Measurements from ENCODE around the gene PLXND1.
A peak's percentile ranks its signal among the peaks of the same experiment; 100 is the strongest.
"Not testable (repeated sequence)": the region's sequence is repeated elsewhere in the genome, so short reads cannot be mapped to it uniquely, and the experiment has no call there.

PLXND1 gene

GRCh38 chr3:129613367-129613740 lies 6.9 kb upstream of the PLXND1 start:
- no peak for DNase-seq

- no peak for DNase-seq
These were observed 6.3 kb upstream of the PLXND1 start for GRCh38 chr3:129612534-129613366.

- DNase-seq: no peak
These were observed 5.5 kb upstream of the PLXND1 start for GRCh38 chr3:129611812-129612533.

GRCh38 chr3:129611446-129611800 lies 4.9 kb upstream of the PLXND1 start:
- DNase-seq: no peak

GRCh38 chr3:129610794-129611445 lies 4.4 kb upstream of the PLXND1 start:
- not testable (repeated sequence) for DNase-seq

GRCh38 chr3:129610276-129610675 lies 3.8 kb upstream of the PLXND1 start:
- no peak for DNase-seq

GRCh38 chr3:129609591-129610182 lies 3.2 kb upstream of the PLXND1 start:
- no peak for DNase-seq

GRCh38 chr3:129608936-129609590 lies 2.6 kb upstream of the PLXND1 start:
- no peak for DNase-seq

GRCh38 chr3:129608087-129608935 lies 1.8 kb upstream of the PLXND1 start:
- DNase-seq: peak; percentile 23

- no peak for DNase-seq
These were observed 1.1 kb upstream of the PLXND1 start for GRCh38 chr3:129607391-129608068.

GRCh38 chr3:129605922-129606635 lies 397 bp downstream of the PLXND1 start:
- DNase-seq: peak; percentile 61

GRCh38 chr3:129605203-129605921 lies 1.1 kb downstream of the PLXND1 start:
- DNase-seq: peak; percentile 80

GRCh38 chr3:129604767-129605166 lies 1.7 kb downstream of the PLXND1 start:
- peak; percentile 47 for DNase-seq

- DNase-seq: no peak
These were observed 2.3 kb downstream of the PLXND1 start for GRCh38 chr3:129603991-129604749.

GRCh38 chr3:129603561-129603942 lies 2.9 kb downstream of the PLXND1 start:
- DNase-seq: no peak

- no peak for DNase-seq
These were observed 3.5 kb downstream of the PLXND1 start for GRCh38 chr3:129602730-129603560.

GRCh38 chr3:129602309-129602708 lies 4.2 kb downstream of the PLXND1 start:
- no peak for DNase-seq

- DNase-seq: no peak
These were observed 4.8 kb downstream of the PLXND1 start for GRCh38 chr3:129601713-129602112.
